Stimulated activated CD8-positive, alpha-beta memory T cell treated with anti-CD3 and anti-CD28 coated beads, Interleukin-12 subunit alpha, Interleukin-12 subunit beta, amount 100 ng/mL, for 4 hours (primary cell): Measurements from ENCODE around the gene C6orf52.
"Not testable (repeated sequence)": the region's sequence is repeated elsewhere in the genome, so short reads cannot be mapped to it uniquely, and the experiment has no call there.

ENCODE experiments used
- DNase-seq: peaks from one replicate; pipeline ENCODE4 v3.0.0-alpha.2; 2020; ENCODE audit warnings: low read depth

Gene C6orf52

GRCh38 chr6:10695086-10695657, 756 bp upstream of the C6orf52 start:
- no peak for DNase-seq

- DNase-seq = no peak
These were observed 1.4 kb downstream of the C6orf52 start for GRCh38 chr6:10692965-10693538.

- no peak for DNase-seq
These were observed 3.6 kb downstream of the C6orf52 start for GRCh38 chr6:10690651-10691445.

GRCh38 chr6:10687582-10687981, 6.8 kb downstream of the C6orf52 start:
- DNase-seq = no peak

GRCh38 chr6:10686901-10687300, 7.5 kb downstream of the C6orf52 start:
- DNase-seq = no peak

- no peak for DNase-seq
These were observed 9.1 kb downstream of the C6orf52 start for GRCh38 chr6:10685092-10685915.

GRCh38 chr6:10684618-10685017, 9.8 kb downstream of the C6orf52 start:
- no peak for DNase-seq

- DNase-seq = no peak
These were observed 11.9 kb downstream of the C6orf52 start for GRCh38 chr6:10682355-10682988.

GRCh38 chr6:10681795-10682194, 12.6 kb downstream of the C6orf52 start:
- DNase-seq = no peak

- DNase-seq = no peak
These were observed 16.0 kb downstream of the C6orf52 start for GRCh38 chr6:10678456-10678855.

- DNase-seq = no peak
These were observed 18.0 kb downstream of the C6orf52 start for GRCh38 chr6:10676403-10676802.

GRCh38 chr6:10668126-10668917, 26.1 kb downstream of the C6orf52 start:
- DNase-seq = no peak

- DNase-seq = not testable (repeated sequence)
These were observed 28.8 kb downstream of the C6orf52 start for GRCh38 chr6:10665595-10665994.

GRCh38 chr6:10662742-10663141, 31.7 kb downstream of the C6orf52 start:
- no peak for DNase-seq

GRCh38 chr6:10662207-10662606, 32.2 kb downstream of the C6orf52 start:
- DNase-seq = no peak

- not testable (repeated sequence) for DNase-seq
These were observed 33.8 kb downstream of the C6orf52 start for GRCh38 chr6:10660431-10661191.

GRCh38 chr6:10659699-10660348, 34.6 kb downstream of the C6orf52 start:
- DNase-seq = no peak

GRCh38 chr6:10658910-10659698, 35.3 kb downstream of the C6orf52 start:
- no peak for DNase-seq

GRCh38 chr6:10655508-10656055, 38.8 kb downstream of the C6orf52 start:
- DNase-seq = no peak
